GM18867 (cell line): Measurements from ENCODE around the gene NUDT19.
"Not testable (repeated sequence)": the region's sequence is repeated elsewhere in the genome, so short reads cannot be mapped to it uniquely, and the experiment has no call there.

ENCODE experiments used
- ATAC-seq: cut with Tn5 transposase; IDR thresholded peaks from one replicate; pipeline ENCODE4 v1.9.1; 2021; ENCODE audit warnings: mild to moderate bottlenecking, moderate library complexity; ENCODE audit not compliant: unreplicated experiment

The NUDT19 gene

DNA sequence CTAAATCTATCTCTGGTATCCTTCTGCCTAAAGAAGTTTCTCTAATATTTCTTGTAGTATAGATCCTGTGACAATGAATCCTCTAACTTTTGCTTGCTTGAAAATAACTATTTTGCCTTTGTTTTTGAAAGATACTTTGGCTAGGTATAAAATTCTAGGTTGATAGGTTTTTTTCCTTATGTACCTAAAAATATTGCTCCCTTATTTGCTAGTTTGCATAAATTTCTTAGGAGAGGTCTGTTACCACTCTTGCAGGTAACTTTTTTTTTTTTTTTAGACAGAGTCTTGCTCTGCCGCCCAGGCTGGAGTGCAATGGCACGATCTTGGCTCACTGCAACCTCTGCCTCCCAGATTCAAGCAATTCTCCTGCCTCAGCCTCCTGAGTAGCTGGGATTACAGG is 12.4 kb downstream of the NUDT19 start:
- not testable (repeated sequence) for ATAC-seq

- ATAC-seq: no peak
Measured at GRCh38 chr19:32708457-32708856, 16.8 kb downstream of the NUDT19 start.

DNA sequence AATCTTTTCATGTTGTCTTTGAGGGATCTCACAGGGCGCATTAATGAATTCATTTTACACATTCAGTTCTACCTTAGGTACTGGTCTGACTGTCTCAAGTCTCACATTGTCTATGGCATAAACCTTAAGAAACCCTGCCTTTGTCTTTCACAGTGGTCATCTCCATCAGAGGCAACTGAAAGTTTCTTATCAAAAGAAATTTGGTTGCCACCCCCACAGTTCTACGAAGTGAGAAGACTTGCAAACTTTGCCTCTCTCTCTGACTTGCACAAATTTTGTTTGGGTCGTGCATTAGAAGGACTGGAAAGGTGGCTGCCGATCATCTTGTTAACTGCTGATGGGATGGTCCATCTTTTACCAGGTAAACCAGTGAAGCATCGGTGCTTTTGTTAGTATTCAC is 17.4 kb downstream of the NUDT19 start:
- no peak for ATAC-seq

DNA sequence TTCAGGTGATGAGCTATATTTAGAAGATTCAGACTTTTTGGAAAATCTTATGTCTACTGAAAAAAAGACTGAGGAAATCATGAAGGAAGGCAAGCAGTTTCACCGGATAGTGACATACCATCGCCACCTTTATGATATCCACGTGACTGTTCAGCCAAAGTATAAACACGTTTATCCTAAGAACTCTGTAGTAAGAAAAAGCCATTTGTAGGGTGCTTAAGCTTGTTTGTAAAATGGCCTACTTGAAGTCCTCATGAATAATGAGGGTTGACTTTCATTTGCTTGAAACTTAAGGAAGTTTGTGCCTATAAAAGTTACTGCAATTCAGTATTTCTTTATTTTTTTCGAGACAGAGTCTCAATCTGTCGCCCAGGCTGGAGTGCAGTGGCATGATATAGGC is 20.1 kb downstream of the NUDT19 start:
- ATAC-seq: no peak

- ATAC-seq: not testable (repeated sequence)
Measured at GRCh38 chr19:32716203-32716602, 24.6 kb downstream of the NUDT19 start.

GRCh38 chr19:32717496-32717895 is 25.9 kb downstream of the NUDT19 start:
- ATAC-seq: no peak

GRCh38 chr19:32718286-32718685 is 26.7 kb downstream of the NUDT19 start:
- no peak for ATAC-seq

DNA sequence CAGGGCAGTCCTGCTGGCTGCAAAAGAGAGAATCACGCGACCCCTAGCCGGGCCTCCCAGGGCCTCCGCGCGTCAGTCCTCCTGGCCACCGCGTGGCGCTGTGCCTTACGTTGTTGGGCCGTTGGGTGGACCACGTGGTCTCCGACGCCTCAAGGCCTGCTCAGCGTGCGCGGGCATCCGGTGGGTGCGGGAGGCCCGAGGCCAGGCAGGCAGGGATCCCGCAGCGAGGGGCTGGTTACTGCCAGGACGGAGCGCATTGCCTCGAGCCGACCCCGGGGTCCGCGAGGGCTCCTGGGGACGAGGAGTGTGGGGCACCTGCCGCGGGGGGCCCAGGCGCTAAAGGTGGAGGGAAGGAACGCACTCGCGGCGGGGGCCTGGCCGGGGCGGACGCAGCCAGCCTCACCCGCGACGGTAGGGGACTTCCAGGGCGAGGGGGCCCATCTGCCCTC is 28.0 kb downstream of the NUDT19 start, which contains the start of gene TDRD12:
TSS of gene TDRD12 (plus strand) at position 157 of the 449 bp plus-strand sequence. CDS start 306 bp downstream, outside the sequence.
- ATAC-seq: no peak

GRCh38 chr19:32720216-32720935 is 28.8 kb downstream of the NUDT19 start:
- ATAC-seq: no peak

DNA sequence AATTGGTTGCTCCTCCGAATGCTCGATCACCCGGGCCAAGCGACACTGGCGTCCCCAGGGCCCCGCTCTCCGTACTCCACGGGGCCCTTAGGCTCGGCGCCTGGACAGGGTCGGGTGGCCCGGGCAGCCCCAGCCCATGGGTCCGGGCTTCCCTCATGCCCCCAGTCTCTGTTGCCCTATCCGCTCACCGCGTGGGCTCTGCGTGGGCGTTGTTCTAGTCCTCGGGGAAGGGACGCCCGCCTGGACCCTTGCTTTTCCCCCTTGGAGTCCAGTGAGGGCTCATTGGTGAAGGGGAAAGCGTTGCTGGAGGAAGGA is 29.3 kb downstream of the NUDT19 start:
- ATAC-seq: no peak

GRCh38 chr19:32735936-32736335 is 44.3 kb downstream of the NUDT19 start:
- ATAC-seq: no peak

DNA sequence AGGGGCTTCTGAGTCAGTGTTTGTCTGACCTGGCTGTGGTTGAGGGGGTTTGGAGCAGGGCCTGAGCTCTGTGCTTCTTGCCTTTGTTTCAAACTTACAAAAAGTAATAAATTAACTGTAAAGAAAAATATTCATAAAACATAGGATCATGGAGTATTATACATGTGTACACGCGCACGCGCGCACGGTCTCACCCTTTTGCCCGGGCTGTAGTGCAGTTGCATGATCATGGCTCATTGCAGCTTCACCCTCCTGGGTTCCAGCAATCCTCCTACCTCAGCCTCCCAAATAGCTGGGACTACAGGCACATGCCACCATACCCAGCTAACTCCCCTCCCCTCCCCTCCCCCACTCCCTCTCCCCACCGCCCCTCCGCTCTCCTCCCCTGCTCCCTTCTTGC is 51.4 kb downstream of the NUDT19 start:
- ATAC-seq: no peak

DNA sequence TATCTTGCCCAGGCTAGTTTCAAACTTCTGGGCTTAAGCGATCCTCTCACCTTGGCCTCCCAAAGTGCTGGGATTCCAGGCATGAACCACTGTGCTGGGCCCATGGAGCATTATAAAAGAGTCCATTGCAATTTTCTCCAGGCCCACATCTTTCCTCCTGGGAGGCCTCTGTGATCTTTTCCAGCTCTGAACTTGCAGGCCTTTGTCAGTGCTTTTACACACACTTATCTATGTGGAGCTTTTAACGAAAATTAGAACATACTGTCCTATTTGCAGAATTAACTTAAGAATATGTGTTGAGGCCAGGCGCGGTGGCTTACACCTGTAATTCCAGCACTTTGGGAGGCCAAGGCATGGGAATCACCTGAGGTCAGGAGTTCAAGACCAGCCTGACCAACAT is 51.8 kb downstream of the NUDT19 start:
- no peak for ATAC-seq

DNA sequence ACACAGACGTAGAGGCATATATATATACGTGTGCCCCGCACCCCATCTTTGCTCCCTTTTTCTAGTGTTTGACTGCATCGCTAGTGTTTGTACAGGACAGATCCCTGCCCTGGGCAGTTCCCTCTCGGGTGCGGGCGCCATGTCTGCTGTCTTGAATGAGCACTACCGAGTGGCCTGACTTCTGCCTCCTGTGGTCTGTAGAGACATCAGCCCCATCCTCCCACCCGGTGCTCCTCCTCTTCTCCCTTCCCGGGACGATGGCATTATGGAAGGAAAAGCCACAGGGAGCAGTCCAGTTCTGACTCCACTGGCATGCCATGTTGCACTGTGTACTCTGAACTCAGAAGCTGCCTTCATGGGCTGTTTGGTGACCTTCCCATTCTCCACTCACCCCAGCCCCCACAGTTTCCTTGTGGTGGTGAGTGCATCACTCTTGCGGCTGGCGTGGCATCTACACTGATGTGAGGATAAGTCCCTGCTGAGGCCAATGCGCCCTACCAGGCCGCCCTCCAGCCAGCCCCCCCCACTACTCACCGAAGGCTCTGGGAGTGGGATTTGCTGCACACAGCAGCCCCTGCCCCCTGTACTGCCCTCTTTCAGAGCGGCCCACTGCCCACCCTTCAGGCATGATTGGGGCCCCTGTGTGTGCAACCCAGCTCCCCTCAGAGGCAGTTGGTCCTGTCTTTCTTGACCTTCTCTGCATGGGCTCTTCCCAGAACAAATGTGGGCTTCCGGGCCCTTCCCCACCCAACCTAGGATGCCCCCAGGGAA is 53.1 kb downstream of the NUDT19 start:
- no peak for ATAC-seq

GRCh38 chr19:32745594-32746251 is 54.1 kb downstream of the NUDT19 start:
- not testable (repeated sequence) for ATAC-seq

GRCh38 chr19:32746631-32747196 is 55.1 kb downstream of the NUDT19 start:
- not testable (repeated sequence) for ATAC-seq

GRCh38 chr19:32748497-32748896 is 56.9 kb downstream of the NUDT19 start:
- no peak for ATAC-seq

DNA sequence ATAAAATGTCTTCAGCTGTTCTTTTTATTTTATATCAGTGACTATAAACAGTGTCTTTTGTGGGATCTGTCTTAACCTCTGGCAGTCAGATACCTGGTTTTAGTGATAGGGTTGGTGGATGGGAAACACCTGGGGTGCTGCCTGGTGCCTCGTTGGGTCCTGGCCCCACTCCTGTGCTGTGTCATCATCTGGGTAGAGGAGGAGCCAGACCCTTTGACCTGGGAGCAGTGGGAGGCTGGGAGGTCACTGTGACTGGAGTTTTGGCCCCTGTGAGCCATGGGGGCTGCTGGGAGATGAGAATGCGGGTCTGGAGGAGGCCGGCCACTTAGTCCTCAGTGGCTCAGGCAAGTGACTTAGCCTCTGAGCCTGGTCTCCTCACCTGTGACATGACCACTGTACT is 57.3 kb downstream of the NUDT19 start:
- ATAC-seq: no peak

DNA sequence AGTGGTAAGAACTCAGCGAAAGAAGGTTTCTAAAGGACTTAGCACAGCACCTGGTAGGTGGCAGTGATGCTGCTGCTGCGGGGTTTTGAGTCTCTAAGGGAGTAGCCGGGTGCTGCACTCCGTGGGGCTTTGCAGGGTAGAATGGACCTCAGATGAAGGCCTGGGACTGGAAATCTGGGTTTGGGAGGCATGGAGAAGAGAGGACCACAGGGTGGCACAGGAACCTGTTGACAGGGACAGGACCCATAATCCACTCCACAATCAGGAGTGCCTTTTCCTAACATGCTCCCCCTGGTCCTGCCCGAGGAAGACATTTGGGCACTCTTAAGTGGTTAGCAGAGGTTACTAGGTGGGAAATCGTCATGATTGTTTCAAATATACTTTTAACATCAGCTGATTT is 57.7 kb downstream of the NUDT19 start:
- ATAC-seq: no peak

DNA sequence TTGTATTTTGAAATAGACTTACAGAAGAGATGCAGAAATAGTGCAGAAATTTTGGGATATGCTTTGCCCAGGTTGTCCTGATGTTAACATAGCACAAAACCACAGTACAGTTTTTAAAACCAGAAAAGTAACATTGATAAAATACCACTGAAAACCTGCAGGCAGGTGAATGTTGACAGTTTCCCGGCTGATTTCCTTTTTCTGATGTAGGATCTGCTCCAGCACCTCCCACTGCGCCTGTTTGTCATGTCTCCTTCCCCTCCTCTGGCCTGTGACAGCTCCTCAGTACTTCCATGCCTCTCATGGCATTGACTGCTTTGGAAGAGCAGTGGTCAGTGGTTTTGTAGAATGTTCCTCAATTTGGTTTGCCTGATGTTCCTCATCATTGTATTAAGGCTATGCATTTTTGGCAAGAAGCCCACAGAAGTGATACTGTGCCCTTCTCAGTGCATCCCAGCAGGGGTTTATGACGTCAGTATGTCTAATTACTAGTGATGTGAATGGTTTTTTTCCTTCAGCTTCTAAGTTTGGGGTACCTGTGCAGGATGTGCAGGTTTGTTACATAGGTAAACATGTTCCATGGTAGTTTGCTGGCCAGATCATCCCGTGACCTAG is 58.9 kb downstream of the NUDT19 start:
- no peak for ATAC-seq

GRCh38 chr19:32751066-32751465 is 59.4 kb downstream of the NUDT19 start:
- ATAC-seq: no peak
